Measurements from ENCODE around the gene RNLS. TPM values are rescaled to one million over a fixed set of nuclear protein-coding genes. Genes with fewer than 3 reads are reported as not detected.

RNLS gene
- total RNA-seq, 2 experiments from 2014 or later = not detected

- Histone ChIP-seq H3K36me3 (ENCODE audit: insufficient read depth, low read length) (no peaks in the 10 kb centered on the region), H4K20me1 (ENCODE audit: insufficient read depth, low read length) (no peaks in the 10 kb centered on the region), H3K9me3 (ENCODE audit: low read length) (no peaks in the 10 kb centered on the region), H3K79me2 (ENCODE audit: insufficient read depth, low read depth, low read length) (no peaks in the 10 kb centered on the region), H3K4me1 (ENCODE audit: insufficient read depth, low read length, poor library complexity, severe bottlenecking) (no peaks in the 10 kb centered on the region), H3K27ac (ENCODE audit: low read depth, low read length, poor library complexity, severe bottlenecking) (no peak overlapping the region), H3K4me3 (ENCODE audit: low read depth, low read length, poor library complexity, severe bottlenecking) (no peak overlapping the region), H2AFZ (ENCODE audit: low read length) (no peak overlapping the region), H3K4me2 (ENCODE audit: low read length) (no peak overlapping the region), H3K9me2 (ENCODE audit: insufficient read depth, low read length) (no peaks in the 10 kb centered on the region)
- DNase-seq (ENCODE audit: low spot score) = no peak
- no TSS peak for BruUV-seq (replicated peaks)
- POLR2A ChIA-PET = interaction anchor here (0.6 kb wide), 1 partner anchor 10 kb away, joined by 3 read pairs; no protein-coding TSS in a partner anchor
- TF ChIP-seq CTCF (conservative IDR thresholded peaks at IDR 0.05; ENCODE audit: low read length) = no peak
- TF ChIP-seq EZH2phosphoT487 (IDR thresholded peaks at IDR 0.05; ENCODE audit: borderline replicate concordance, low read depth, low read length) = no peak
- intact Hi-C loops (cut with micrococcal nuclease; ENCODE audit: unreplicated experiment) = no loop called here
- CTCF ChIA-PET (ENCODE audit: unreplicated experiment) = no interaction called here
These were observed 41.9 kb downstream of the RNLS start for GRCh38 chr10:88541116-88541626.

GRCh38 chr10:88540351-88540750 lies 42.8 kb downstream of the RNLS start:
- Histone ChIP-seq H3K9me3 (ENCODE audit: low read length) (no peaks in the 10 kb centered on the region), H4K20me1 (ENCODE audit: insufficient read depth, low read length) (no peaks in the 10 kb centered on the region), H3K9me2 (ENCODE audit: insufficient read depth, low read length) (no peaks in the 10 kb centered on the region), H3K4me3 (ENCODE audit: low read depth, low read length, poor library complexity, severe bottlenecking) (no peak overlapping the region), H3K27ac (ENCODE audit: low read depth, low read length, poor library complexity, severe bottlenecking) (no peak overlapping the region), H3K36me3 (ENCODE audit: insufficient read depth, low read length) (no peaks in the 10 kb centered on the region), H3K4me1 (ENCODE audit: insufficient read depth, low read length, poor library complexity, severe bottlenecking) (no peaks in the 10 kb centered on the region), H3K79me2 (ENCODE audit: insufficient read depth, low read depth, low read length) (no peaks in the 10 kb centered on the region), H3K4me2 (ENCODE audit: low read length) (no peak overlapping the region), H2AFZ (ENCODE audit: low read length) (no peak overlapping the region)
- BruUV-seq (replicated peaks) = no TSS peak
- CTCF ChIA-PET (ENCODE audit: unreplicated experiment) = no interaction called here
- POLR2A ChIA-PET = no interaction called here
- intact Hi-C loops (cut with micrococcal nuclease; ENCODE audit: unreplicated experiment) = no loop called here
- no peak for DNase-seq (ENCODE audit: low spot score)
- TF ChIP-seq CTCF (conservative IDR thresholded peaks at IDR 0.05; ENCODE audit: low read length) = no peak

GRCh38 chr10:88538048-88538447 lies 45.1 kb downstream of the RNLS start:
- DNase-seq (ENCODE audit: low spot score) = no peak
- Histone ChIP-seq H3K9me2 (ENCODE audit: insufficient read depth, low read length) (no peaks in the 10 kb centered on the region), H2AFZ (ENCODE audit: low read length) (no peak overlapping the region), H4K20me1 (ENCODE audit: insufficient read depth, low read length) (no peaks in the 10 kb centered on the region), H3K4me1 (ENCODE audit: insufficient read depth, low read length, poor library complexity, severe bottlenecking) (no peaks in the 10 kb centered on the region), H3K36me3 (ENCODE audit: insufficient read depth, low read length) (no peaks in the 10 kb centered on the region), H3K4me2 (ENCODE audit: low read length) (no peak overlapping the region), H3K27ac (ENCODE audit: low read depth, low read length, poor library complexity, severe bottlenecking) (no peak overlapping the region), H3K9me3 (ENCODE audit: low read length) (no peaks in the 10 kb centered on the region), H3K79me2 (ENCODE audit: insufficient read depth, low read depth, low read length) (no peaks in the 10 kb centered on the region), H3K4me3 (ENCODE audit: low read depth, low read length, poor library complexity, severe bottlenecking) (no peak overlapping the region)
- ChIA-PET POLR2A (interaction anchor here (0.7 to 0.8 kb wide), 2 partner anchors 58 to 330 kb away, joined by 3 read pairs; no protein-coding TSS in a partner anchor), CTCF (ENCODE audit: unreplicated experiment) (no interaction called here)
- intact Hi-C loops (cut with micrococcal nuclease; ENCODE audit: unreplicated experiment) = no loop called here
- TF ChIP-seq CTCF (conservative IDR thresholded peaks at IDR 0.05; ENCODE audit: low read length) (no peak), EZH2phosphoT487 (IDR thresholded peaks at IDR 0.05; ENCODE audit: borderline replicate concordance, low read depth, low read length) (no peak)
- BruUV-seq (replicated peaks) = no TSS peak

Measured in OCI-LY7 (cell line).